Esophagus mucosa (tissue), 1 donor: ENCODE measurements around the gene OTX2. TPM values are rescaled to one million over a fixed set of nuclear protein-coding genes. Genes with fewer than 3 reads are reported as not detected.

Experiments used
- ATAC-seq: fragments of 200-7000 bp; cut with Tn5 transposase; one replicate; pipeline ENCODE4 v1.9.1; 2020
- total RNA-seq: library from RNA; stranded (reverse); gene quantifications from one replicate; pipeline ENCODE4 v1.2.4, GENCODE V29; 2023
- donor health status: DM: yes; HTN: yes; CAD: no.

The OTX2 gene
- not detected for total RNA-seq

DNA sequence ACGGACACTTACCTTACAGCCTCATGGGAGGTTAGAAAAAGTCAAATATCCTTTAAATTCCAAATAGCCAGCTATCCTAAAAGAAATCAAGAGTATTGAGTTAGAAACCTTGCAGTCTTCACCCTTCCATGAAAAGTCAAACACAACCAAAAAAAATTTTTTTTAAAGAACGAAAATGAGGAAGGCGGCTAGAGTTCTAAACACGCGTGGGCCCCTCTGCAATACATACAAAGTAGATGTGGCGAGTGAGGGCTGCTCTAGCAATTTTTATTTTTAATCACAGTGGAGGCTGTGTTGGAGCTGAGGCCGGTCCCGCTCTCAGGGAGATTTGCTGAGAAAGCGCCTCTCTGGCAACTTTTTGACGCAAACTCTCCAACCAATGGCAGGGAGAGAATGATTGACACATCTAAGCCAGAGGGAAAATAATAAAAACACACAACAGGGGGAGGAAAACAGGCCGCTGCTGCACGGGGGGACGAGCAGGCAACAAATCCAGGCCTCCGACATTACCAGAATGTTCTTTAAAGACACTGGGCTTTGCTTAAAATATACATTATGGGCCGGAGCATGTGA is at the start of gene OTX2:
Gene OTX2, minus strand, starts transcription at position 333 of the 573 bp plus-strand sequence. CDS start 5,023 bp downstream, outside the sequence.
- no peak for ATAC-seq

DNA sequence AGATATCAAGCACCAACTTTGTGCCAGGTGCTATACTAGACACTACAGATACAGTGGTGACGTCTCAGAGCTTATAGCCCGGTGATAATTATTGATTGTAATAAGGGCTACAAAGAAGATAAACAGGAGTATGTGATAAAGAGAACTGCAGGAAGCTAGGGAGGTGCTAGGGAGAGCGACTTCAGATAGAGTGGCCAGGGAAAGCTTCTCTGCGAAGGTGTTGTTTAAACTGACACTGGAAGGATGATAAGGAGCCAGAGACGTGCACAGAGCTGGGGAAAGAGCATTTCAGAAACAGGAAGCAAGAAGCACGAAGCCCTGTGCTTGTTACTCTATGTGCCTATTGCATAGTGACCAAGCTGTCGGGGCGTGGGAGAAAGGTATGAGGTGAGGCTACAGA is 48.1 kb upstream of the OTX2 start:
- ATAC-seq, result no peak

DNA sequence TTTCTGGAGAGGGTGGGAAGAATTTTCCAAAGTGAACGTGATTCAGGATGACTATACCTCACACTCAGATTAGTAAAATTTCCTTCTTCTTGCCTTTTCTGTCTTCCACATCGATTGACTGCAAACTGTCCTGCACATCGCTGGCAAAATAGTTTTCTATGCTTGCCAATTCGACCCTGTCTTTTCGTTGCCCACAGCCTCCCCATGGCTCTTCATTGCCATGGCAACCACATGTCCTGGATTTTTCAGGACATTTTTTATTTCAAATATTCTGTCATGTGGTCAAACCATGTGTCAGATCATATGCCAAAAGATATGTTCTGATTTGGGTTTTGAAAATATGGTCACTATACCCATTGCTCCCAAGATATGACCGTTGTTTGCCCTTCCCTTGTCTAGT is 46.9 kb upstream of the OTX2 start:
- no peak for ATAC-seq

DNA sequence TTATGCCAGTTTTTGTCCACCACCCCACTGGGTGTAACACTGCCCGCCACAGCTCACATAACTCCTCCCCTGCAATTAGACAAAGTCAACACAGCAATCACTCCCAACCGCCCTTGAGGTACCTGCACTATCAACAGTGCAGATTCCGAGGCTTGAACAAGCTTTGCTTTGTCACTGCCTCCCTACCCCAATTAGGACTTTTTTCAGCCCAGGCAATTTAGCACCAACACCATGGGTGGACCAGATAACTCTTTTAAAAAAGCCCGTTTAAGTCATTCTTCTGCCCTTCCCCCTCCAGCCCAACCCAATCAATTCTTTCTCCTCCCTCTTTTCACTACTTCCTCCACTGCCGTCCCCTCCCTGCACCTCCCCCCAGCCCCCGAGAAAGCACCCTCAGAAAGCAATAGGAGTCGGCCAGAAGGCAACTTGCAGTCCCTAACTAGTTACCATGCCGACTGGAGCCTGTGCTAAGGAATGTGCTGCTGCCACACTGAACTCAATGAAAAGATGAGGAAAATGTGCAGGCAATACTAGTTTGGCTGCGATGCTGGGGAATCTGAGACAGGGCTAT is 45.7 kb upstream of the OTX2 start:
- ATAC-seq, result no peak

DNA sequence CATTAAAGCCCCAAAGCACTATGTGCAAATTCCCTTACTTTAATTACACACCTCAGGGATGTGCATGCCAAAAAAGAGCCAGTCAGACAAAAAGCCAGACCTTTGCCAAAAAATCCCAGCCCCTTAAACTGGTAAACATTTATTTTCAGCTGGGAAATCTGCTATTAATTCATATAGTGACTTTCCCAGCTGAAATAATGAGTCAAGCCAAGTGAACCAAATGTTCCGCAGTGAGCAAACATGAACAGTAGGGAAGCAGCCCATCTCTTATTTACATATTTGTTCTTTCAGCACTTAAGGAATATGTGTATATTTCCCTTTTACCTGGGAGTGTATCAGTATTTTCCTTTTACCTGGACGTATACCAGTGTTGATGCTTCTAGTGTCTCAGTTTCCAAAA is 44.0 kb upstream of the OTX2 start:
- ATAC-seq, result no peak

DNA sequence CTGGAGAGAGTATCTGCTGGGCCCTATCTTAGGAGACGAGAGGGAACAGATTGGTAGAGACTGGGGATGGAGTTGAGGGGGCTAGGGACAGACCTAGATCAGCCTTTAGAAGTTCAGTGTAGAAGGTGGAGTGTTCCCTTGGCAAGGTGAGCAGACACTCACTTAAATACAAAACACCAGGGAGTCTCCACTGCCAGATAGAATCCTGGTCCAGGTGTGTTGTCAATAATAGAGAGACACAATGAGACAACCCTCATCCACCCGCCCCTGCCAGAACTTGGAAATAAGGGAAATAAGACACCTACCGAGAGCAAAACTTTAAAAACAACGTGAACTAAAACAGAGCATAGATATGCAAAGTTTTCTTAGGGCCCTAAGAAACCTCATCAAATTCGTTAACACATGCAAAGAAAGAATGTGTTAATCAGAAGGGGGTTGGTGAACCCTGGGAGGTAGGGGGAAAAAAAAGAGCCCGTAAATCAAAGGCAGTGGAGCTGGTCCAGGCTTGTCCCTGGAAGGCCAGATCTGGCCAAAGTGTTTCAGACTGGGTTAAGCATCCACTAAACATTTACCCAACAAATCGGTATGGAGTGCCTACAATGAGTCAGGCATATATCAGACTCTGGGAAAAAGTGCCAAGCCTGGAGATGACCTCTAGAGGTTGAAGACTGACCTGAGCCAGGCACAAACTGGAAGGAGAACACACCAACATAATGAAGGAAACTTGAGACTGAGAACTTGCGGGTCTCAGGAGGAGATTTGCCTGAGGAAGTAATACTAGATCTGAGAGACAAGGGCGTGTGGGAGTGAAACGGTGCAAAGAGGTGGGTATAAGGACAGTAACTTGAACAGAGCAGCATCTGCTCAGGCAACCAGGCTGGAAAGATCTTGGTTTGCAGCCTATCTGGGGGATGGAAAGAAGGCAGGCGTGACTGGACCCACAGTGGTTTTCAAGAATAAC is 37.0 kb upstream of the OTX2 start:
- ATAC-seq, result no peak

DNA sequence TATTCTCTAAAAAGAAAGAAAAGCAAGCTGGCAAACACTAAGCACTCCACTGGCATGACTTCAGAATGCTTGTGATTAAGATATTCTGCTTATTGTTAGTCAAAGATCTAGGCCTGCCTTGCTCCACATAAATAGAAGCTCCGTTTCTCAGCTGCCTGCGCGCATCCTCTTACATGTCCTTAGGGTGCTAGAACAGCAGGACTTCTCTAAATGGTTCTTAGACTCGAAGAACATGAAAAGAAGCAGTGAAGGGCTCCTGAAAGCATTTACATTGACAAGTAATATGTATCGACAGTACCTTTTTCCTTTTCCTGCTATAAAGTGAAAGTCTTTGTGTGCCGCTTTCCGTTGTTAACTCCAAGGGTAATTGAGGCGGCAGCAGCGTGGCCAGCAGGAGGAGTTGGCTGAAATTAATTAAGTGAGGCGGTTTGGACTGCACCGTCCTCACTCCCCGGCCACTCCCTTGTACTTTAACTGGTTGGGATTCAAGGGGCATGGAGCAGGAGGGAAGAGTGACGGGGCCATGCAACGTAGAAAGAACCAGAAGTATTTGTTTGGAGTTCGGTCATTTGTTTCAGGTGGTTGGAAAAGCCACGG is 34.2 kb upstream of the OTX2 start:
- no peak for ATAC-seq

DNA sequence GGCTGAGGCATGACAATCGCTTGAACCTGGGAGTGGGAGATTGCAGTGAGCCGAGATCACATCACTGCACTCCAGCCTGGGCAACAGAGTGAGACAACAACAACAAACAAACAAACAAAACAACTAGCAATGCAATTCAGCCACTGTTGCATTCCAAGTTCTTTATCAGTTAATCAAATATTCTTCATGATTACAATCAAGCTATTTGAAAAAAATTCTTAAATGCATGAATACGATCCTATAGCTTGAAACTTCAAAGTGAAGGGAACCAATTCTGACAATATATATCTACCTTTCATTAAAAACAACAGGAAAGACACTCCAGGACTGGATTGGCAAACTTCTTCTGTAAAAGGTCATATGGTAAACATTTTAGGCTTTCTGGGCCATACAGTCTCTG is 31.3 kb upstream of the OTX2 start:
- ATAC-seq, result no peak

DNA sequence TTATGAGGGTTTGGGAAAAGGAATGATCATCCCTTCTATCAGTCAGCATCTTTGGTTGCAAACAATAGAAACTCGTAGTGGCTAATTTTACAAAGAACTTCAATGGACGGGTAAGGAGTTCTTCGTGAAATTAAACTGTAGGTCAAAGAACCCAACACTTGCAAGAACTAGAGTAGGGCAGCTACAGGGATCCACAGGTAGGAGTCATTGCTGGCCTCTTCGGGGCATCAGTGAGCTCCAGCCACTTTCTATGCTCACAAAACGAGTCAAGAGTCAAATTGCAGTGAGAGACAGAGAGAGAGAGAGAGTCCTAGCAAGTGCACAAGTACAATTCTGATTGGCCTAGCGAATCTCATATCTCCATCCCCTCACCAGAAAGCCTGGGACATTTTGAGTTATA is 29.9 kb upstream of the OTX2 start:
- no peak for ATAC-seq

DNA sequence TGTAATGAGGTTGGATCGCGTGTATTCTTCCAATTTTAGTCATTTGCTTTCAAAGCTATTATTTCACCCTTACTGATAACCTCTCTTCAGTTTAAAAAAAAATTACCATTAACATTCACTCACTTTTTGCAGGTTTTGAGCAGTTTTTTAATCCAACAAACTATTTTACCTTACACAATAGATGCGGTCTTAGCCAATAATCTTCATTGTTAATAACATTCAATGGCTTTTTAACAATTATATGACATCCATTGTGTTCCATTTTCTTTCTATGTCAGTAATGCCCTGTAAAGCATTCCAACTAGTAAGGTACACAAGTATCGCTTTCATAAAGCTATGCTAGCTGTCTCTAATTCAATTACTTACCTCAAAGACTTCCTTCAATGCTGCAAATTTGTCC is 18.9 kb upstream of the OTX2 start:
- ATAC-seq, result no peak

DNA sequence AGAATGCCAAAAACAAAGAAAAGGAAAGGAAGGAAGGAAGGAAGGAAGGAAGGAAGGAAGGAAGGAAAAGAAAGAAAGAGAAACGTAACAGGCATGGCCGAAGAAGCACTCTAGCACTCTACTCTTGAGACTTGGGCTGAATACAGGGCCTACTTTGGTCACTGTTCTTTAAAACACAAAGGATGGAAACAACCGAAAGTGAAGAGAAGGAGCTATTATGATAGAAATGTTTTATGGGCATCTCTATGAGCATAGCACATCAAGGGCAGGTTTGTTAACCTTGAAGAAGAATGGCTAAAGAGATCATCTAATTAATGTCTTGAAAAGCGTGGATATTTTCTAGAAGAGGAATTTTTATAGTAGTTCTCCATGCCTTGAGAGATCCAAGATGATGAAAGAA is 15.9 kb upstream of the OTX2 start:
- no peak for ATAC-seq

DNA sequence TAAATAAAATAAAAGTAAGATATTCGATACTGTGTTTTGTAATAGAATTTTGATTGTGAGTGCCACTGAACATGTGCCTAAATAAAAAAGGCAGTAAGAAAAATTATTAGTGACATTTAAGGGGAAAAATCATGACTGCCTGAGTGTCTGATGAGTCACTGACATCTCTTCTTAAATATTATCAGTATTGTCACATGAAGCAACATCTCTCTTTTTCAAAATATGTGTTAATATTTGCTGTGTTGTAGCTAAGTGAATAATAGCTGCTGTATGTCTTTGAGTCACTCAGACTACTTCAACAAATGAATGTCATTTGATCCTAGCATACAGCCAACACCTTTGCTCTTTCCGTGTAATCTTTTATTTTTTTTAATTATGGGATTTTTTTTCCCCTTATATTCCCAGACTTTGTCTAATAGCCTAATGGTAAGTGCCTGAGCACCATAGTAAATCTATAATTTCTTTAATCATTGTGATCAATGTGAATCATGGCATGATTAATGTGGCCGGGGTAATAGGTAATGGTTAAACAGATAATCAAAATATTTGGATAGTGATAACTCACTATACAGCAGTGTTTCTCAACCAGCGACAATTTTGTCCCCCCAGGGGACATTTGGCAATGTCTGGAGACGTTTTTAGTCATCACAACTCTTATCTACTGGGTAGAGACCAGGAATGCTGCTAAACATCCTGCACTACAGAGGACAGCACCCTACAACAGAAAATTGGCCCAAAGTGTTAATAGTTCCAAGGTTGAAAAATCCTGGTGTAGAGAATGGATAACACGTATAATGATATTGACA is 11.7 kb upstream of the OTX2 start:
- no peak for ATAC-seq

DNA sequence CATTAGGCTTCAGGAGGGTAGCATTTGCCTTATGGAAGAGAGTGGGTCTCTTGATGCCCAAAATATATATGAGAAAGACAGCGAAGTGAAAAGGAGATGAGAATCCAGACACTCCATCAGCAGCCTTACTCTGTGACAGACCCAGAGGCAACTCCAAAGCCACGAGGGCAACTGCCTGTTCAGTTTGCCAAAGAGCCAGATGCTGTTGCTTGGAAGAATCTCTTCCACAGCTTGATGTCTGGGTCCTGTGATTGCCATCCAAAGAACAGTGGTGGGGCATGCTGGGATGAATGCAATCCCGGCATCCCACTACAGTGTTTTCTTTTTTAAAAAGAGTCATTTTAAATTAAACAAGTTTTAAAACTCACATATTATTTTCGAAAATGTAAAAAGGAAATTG is 10.9 kb upstream of the OTX2 start:
- ATAC-seq, result no peak

DNA sequence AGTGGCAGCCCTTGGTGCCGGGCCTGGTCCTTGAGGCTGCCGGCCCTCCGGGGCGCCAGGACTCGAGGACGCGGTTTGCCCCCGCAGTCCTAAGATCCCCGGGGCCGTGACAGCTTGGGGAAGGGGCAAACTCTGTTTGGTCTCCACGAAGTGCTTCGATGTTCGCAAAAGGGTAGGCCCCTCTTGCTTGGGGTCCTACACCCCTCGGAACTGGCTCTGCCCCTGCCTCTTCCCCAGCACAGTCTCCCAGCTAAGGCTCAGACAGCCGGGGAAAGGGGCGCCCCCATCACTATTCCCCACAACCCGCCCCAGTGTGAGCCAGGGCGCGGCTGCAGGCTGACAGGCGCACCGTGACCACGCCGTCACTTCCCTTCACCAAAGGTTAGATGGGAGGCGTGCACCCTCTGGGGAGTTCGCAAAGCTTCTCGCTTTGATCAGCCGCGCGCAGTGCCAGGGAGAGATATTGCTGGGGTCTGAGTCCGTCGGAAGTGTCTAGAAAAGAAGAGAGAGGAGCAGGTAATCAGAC is 7.2 kb upstream of the OTX2 start:
- ATAC-seq, result no peak

DNA sequence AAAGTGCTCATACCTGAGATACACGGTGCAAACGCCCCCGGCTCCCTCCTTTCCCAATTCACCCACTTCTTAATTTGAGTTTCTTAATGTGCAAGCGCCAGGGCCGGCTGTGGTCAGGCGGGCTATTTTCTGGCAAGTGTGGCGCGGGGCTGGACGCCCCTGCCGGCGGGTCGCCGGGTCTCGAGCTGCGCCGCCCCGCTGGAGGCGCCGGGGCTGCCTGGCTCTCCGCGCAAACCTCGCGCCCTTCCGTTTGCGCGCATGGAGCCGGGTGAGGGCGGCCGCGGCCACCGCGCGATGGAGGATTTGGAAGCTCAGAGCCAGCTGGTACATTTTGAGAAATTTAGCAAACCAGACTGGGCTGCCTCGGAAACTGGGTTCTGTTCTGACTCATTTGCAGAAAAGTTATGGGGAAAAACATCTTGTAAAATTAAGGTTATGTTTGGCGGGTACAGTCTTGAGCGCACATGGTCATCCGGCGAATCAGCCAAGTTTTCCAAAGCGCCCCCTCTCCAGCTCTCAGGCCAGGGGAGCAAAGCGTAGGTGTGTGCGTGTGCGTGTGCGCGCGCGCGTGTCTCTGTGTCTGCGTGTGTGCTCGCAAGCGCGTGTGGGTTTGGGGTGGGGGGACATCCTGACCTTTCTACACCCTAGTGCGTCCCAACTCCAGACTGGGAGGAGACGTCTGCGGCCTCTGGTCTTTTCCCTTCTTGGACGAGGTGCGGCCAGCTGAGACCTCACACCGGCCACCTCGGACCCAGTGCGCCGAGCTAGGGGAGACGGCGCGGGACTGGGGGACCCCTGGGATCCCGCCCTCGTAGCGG is 6.5 kb upstream of the OTX2 start:
- no peak for ATAC-seq

DNA sequence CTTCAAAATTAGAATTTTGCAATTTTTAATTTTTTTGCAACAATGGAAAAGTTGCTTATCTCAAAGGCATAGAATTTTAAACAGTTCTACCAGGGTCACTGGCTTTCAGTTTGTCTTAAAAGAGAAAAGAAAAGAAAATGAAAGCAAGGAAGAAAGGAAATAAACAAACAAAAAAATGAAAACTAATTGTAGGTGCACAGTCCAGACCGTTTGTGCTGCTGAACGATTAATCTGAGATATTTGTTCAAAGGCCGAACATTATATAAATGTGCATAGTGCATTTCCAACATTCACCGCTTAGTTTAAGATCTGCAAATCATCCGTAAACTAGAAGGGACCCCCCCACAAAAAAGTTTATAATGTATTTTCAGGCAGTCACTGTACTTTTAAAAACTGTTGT is 5.5 kb upstream of the OTX2 start:
- ATAC-seq, result no peak

DNA sequence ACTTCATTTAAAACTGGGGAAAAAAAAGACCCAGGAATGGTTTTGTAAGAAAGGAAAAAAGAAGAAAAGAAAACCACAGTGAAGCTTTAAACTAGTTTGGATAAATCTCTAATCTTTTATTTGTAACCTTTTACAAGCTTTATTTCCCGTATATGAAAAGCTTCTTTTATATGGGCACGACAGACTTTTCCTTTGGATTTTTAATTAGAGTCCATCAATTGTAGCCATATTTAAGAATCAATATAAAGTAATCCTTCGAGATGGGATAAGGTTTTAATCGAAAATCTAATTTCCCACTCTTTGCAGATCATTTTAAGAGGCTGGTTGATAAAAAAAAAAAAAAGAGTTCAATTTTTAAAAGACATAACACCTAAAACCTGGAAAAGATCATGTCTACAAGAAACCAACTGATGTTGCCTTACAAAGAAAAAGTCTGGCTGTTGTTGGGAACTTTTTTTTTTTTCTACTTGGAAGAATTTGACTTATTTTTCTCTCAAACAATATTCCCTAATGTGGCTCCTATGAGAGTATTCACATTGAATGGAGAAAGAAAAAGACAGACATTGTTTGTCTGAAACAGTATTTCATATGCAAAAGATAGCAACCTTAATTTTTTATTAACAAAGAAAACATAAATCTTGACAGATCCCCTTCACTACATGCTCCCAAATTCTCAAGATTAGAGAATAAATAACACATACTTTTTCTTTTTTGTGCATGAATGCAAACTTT is 4.9 kb upstream of the OTX2 start:
- ATAC-seq, result no peak

DNA sequence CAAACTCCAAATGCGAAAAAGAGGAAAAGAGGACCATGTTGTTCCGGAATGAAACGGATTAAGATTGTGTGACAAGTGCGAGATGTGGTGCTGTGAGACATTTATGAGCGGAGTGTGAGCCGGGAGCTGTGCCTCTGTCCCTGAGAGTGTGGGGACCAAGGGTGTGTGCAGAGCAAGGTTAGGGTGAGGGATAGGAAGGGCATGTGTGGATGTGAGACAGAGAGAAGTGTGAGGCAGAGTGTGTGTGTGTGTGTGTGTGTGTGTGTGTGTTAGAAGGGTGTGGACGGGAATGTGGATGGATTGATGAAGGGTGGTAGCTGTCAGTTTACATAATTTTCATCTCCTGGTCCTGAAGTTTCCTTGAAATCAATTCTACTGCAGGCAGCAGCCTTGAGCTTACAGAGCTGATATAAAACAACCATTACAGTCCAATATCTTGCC is 4.3 kb upstream of the OTX2 start:
- ATAC-seq, result no peak

DNA sequence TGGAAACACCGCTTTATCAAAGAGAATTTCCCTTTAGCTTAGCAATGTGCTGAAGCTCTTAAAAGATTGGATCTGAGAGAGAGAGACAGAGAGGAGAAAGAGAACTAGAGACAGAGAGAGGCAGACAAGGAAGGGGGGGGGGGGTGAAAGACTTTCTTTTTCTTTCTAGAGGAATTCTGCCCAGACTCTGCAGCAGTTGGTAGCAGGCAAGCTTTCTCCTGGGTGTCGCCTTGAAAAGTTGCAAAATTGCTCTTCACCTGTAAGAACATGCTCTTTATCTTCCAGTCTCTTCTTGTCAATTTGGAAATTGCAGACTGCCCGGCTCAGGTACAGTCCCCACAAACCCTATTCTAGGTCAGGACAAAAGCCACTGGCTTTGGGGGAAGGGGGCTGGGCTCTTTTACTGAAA is 2.9 kb upstream of the OTX2 start:
- ATAC-seq, result no peak

DNA sequence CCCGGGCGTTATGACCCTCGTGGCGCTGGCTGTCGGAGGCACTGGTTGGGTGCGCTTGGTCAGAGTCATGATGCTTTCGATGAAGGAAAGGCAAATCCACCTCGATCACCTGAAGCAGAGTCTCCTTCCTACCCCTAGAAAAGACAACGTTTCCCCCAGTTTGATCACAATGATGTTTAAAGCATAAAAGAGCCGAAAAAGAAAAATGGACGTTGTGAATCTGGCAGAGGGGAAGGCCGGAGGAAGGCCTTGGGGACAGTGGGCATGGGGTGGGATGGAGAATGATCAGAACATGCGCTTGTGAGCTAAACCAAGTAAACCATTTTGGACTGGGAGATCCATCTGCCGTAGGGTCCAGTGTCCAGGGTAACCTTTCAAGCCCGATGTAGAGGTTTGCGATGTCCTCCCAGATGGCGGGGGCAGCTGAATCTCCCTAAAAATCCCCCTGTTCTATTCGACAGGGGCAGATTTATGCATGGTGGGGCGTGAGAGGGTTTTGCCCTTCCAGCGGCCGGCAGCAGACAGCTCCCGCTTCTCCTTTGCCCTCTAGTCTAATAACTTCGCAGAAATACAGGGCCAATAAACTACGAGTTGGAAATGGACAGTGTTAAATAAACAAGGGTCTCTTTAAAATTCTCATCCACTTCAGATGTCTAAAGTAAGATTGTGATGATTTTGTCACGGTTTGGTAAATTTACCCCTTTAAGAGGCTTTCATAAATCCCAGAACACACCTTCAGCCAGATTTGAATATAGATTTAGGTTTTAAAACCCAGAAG is 2.3 kb upstream of the OTX2 start:
- no peak for ATAC-seq
